H1 (cell line): ENCODE results near the gene TSC22D4. TPM values are rescaled to one million over a fixed set of nuclear protein-coding genes. Genes with fewer than 3 reads are reported as not detected.

ENCODE experiments used
- ATF3 ChIP-seq: IDR thresholded peaks from 2 replicates; pipeline ENCODE4 v1.6.1; 2011; ENCODE audit warnings: low read depth, mild to moderate bottlenecking, low read length; ENCODE audit not compliant: insufficient read depth
- BCL11A ChIP-seq, 2 experiments: IDR thresholded peaks; one replicate each; pipeline ENCODE4 v1.6.1; 2011; ENCODE audit warnings: low read depth in 2 of 2, low read length in 2 of 2, mild to moderate bottlenecking in 2 of 2
- BRCA1 ChIP-seq: IDR thresholded peaks from 2 replicates; pipeline ENCODE4 v1.6.1; 2012; ENCODE audit warnings: low read depth, low read length, improper control_type of control experiment
- CBX5 ChIP-seq: fragments of 300-800, 300-1000 bp; sonication (generic); IDR thresholded peaks from 2 replicates; pipeline ENCODE4 v1.7.1; 2016; ENCODE audit warnings: antibody characterized with exemption, low read length, low read depth
- CREB1 ChIP-seq: IDR thresholded peaks from 2 replicates; pipeline ENCODE4 v1.6.1; 2012; ENCODE audit warnings: inconsistent platforms
- CTCF ChIP-seq, 3 experiments: IDR thresholded peaks; 1 replicate in 2 of 3; 2 replicates in 1 of 3; pipeline versions ENCODE4 v1.5.1 to v1.6.1; 2011; ENCODE audit warnings: low read length in 3 of 3, mild to moderate bottlenecking in 3 of 3, inconsistent platforms in 2 of 3, low read depth in 1 of 3, moderate library complexity in 1 of 3; ENCODE audit not compliant: insufficient read depth in 1 of 3; ENCODE audit errors: control extremely low read depth in 1 of 3
- EZH2 ChIP-seq: fragments of 200-600 bp; sonication (generic); IDR thresholded peaks from 2 replicates; pipeline ENCODE4 v1.7.1; 2012; ENCODE audit warnings: low read depth, mild to moderate bottlenecking, moderate library complexity, low read length, inconsistent platforms; ENCODE audit not compliant: severe bottlenecking
- FOSL1 ChIP-seq: IDR thresholded peaks from 2 replicates; pipeline ENCODE4 v1.6.1; 2011; ENCODE audit warnings: mild to moderate bottlenecking, low read depth, low read length, moderate library complexity; ENCODE audit not compliant: insufficient read depth
- MAFK ChIP-seq: IDR thresholded peaks from 2 replicates; pipeline ENCODE4 v1.6.1; 2012; ENCODE audit warnings: low read depth, mild to moderate bottlenecking, improper control_type of control experiment, low read length
- PHF8 ChIP-seq: fragments of 200-600 bp; sonication (generic); conservative IDR thresholded peaks from 2 replicates; pipeline ENCODE4 v1.7.1; 2012; ENCODE audit warnings: low read depth, mild to moderate bottlenecking, inconsistent platforms, low read length, moderate library complexity
- POLR2A ChIP-seq, 2 experiments: IDR thresholded peaks; 1 replicate in 1 of 2; 2 replicates in 1 of 2; pipeline ENCODE4 v1.6.1; 2011; ENCODE audit warnings: low read depth in 2 of 2, low read length in 2 of 2, mild to moderate bottlenecking in 2 of 2; ENCODE audit errors: control extremely low read depth in 1 of 2
- POLR2AphosphoS5 ChIP-seq: IDR thresholded peaks from 2 replicates; pipeline ENCODE4 v1.6.1; 2011; ENCODE audit warnings: low read depth, low read length
- RBBP5 ChIP-seq: IDR thresholded peaks from 2 replicates; pipeline ENCODE4 v1.7.1; 2012; ENCODE audit warnings: low read depth, mild to moderate bottlenecking, inconsistent platforms, low read length, moderate library complexity, borderline replicate concordance
- SAP30 ChIP-seq: fragments of 300-600 bp; sonication (generic); IDR thresholded peaks from 2 replicates; pipeline ENCODE4 v1.7.1; 2012; ENCODE audit warnings: low read length, moderate library complexity, mild to moderate bottlenecking, inconsistent platforms; ENCODE audit not compliant: insufficient read depth, insufficient replicate concordance
- SIN3A ChIP-seq, 2 experiments: IDR thresholded peaks in 1 of 2; conservative IDR thresholded peaks in 1 of 2; 2 replicates each; pipeline ENCODE4 v1.6.1; 2011 to 2012; ENCODE audit warnings: low read length in 2 of 2, improper control_type of control experiment in 1 of 2, low read depth in 1 of 2, mild to moderate bottlenecking in 1 of 2
- SIRT6 ChIP-seq: IDR thresholded peaks from one replicate; pipeline ENCODE4 v1.7.1; 2012; ENCODE audit warnings: low read length, inconsistent platforms
- SP4 ChIP-seq: IDR thresholded peaks from 2 replicates; pipeline ENCODE4 v1.6.1; 2012; ENCODE audit warnings: low read length, inconsistent platforms
- TCF12 ChIP-seq: IDR thresholded peaks from 2 replicates; pipeline ENCODE4 v1.6.1; 2011; ENCODE audit warnings: low read depth, mild to moderate bottlenecking, low read length
- USF2 ChIP-seq: IDR thresholded peaks from 2 replicates; pipeline ENCODE4 v1.6.1; 2011; ENCODE audit warnings: low read length, improper control_type of control experiment
- YY1 ChIP-seq: IDR thresholded peaks from 2 replicates; pipeline ENCODE4 v1.6.1; 2011; ENCODE audit warnings: low read depth, mild to moderate bottlenecking, low read length
- polyA plus RNA-seq, 7 experiments: library from polyadenylated mRNA; depleted of rRNA in 3 of 7; stranded (reverse) in 5 of 7; unstranded in 2 of 7; fragments of >200 nt in 5 of 7; fragments of 200-250 nt in 2 of 7; gene quantifications; 1 replicate in 5 of 7; 2 replicates in 1 of 7; 4 replicates in 1 of 7; pipeline versions ENCODE4 v1.2.1 to v1.2.3, GENCODE V29; 2011 to 2013; ENCODE audit warnings: missing spikeins in 2 of 7, mixed read lengths in 2 of 7
- total RNA-seq: library from RNA; stranded (reverse); fragmentation: NEBNext Ultra II Directional; extraction: Animal tissue kit (Norgen Biotek cat#: 25700); gene quantifications from 2 replicates; pipeline ENCODE4 v1.2.1, GENCODE V29; 2021

TSC22D4 gene
- total and polyA plus RNA-seq, 2 of the 8 experiments (the other 6 are each of a cell fraction or from before 2014, with no cell fraction given), result 13.2 to 20.3 TPM

- TF ChIP-seq CTCF (IDR thresholded peaks at IDR 0.05; ENCODE audit: control extremely low read depth in 1 of 3, insufficient read depth in 1 of 3, low read depth in 1 of 3, low read length in 3 of 3) (no peak), CREB1 (no peak), POLR2A (IDR thresholded peaks at IDR 0.05; ENCODE audit: control extremely low read depth in 1 of 2, low read depth in 2 of 2, low read length in 2 of 2) (peak in 1 of 2 experiments; percentile 67; a peak in 2 of 3 replicates), SIN3A (conservative IDR thresholded peaks at IDR 0.05 in 1 of 2, IDR thresholded peaks at IDR 0.05 in 1 of 2; ENCODE audit: low read depth in 1 of 2, low read length in 2 of 2) (no peak; a peak in 1 of 4 replicates), EZH2 (no peak), YY1 (no peak), SIRT6 (no peak), BRCA1 (peak; percentile 59), TCF12 (no peak), RBBP5 (peak; percentile 64; the same call in 1 of the 2 replicates), SP4 (no peak), USF2 (no peak), MAFK (no peak), PHF8 (peak; percentile 37), FOSL1 (no peak), SAP30 (no peak), CBX5 (no peak), BCL11A (IDR thresholded peaks at IDR 0.05; ENCODE audit: low read depth in 2 of 2, low read length in 2 of 2) (no peak), ATF3 (no peak), POLR2AphosphoS5 (peak; percentile 69; the same call in 1 of the 2 replicates)
Measured at GRCh38 chr7:100429637-100430492, 49.1 kb downstream of the TSC22D4 start, which contains the start of gene MEPCE (continued).
